ENCODE measurements around the gene PLA2G7. TPM values are rescaled to one million over a fixed set of nuclear protein-coding genes. Genes with fewer than 3 reads are reported as not detected.

The PLA2G7 gene
- total RNA-seq, 1 donor from 2014 or later: 1.8 TPM

GRCh38 chr6:46755865-46756264, 20.7 kb upstream of the PLA2G7 start:
- no peak for DNase-seq (ENCODE audit: low spot score)
- no peak overlapping the region for H3K27ac ChIP-seq

GRCh38 chr6:46751658-46752057, 16.5 kb upstream of the PLA2G7 start:
- H3K9me3 ChIP-seq (ENCODE audit: low read depth): no peaks in the 10 kb centered on the region
- peaks cover 12% of the 10 kb centered on the region for H3F3A ChIP-seq (ENCODE audit: low read depth)
- no peaks in the 10 kb centered on the region for H3K9me3 Mint-ChIP-seq
- no peak overlapping the region for H3K9ac ChIP-seq
- H3K36me3 ChIP-seq: no peaks in the 10 kb centered on the region
- no peak overlapping the region for H3K4me3 Mint-ChIP-seq
- no peaks in the 10 kb centered on the region for H3K79me2 ChIP-seq (ENCODE audit: low read depth)
- H3K27me3 Mint-ChIP-seq (ENCODE audit: insufficient read depth, low read depth): no peaks in the 10 kb centered on the region
- no peak overlapping the region for H3K27ac ChIP-seq
- no peak for DNase-seq (ENCODE audit: low spot score)
- H3K4me3 ChIP-seq: no peak overlapping the region
- H3K4me2 ChIP-seq: no peak overlapping the region
- TF ChIP-seq EZH2phosphoT487 (IDR thresholded peaks at IDR 0.05) (no peak), EZH2 (IDR thresholded peaks at IDR 0.05) (no peak), CTCF (IDR thresholded peaks at IDR 0.05) (no peak)
- H2AFZ ChIP-seq (replicated peaks): no peak overlapping the region
- no peak overlapping the region for H3K27ac Mint-ChIP-seq
- H3K27me3 ChIP-seq: no peaks in the 10 kb centered on the region
- H3K4me1 Mint-ChIP-seq: peaks cover 9% of the 10 kb centered on the region
- no peaks in the 10 kb centered on the region for H4K20me1 ChIP-seq (ENCODE audit: low read depth)
- H3K36me3 Mint-ChIP-seq: no peaks in the 10 kb centered on the region
- peaks cover 13% of the 10 kb centered on the region for H3K4me1 ChIP-seq

More at GRCh38 chr6:46755865-46756264, 20.7 kb upstream of the PLA2G7 start:
- Histone ChIP-seq H3K4me3 (no peak overlapping the region), H3K27me3 (no peaks in the 10 kb centered on the region), H2AFZ (replicated peaks) (no peak overlapping the region), H4K20me1 (ENCODE audit: low read depth) (no peaks in the 10 kb centered on the region), H3K9ac (no peak overlapping the region), H3K79me2 (ENCODE audit: low read depth) (no peaks in the 10 kb centered on the region), H3K36me3 (no peaks in the 10 kb centered on the region), H3F3A (ENCODE audit: low read depth) (no peaks in the 10 kb centered on the region), H3K4me2 (no peak overlapping the region), H3K4me1 (peaks cover 7% of the 10 kb centered on the region), H3K9me3 (ENCODE audit: low read depth) (no peaks in the 10 kb centered on the region)
- H3K4me1 Mint-ChIP-seq: no peaks in the 10 kb centered on the region
- no peak overlapping the region for H3K27ac Mint-ChIP-seq
- TF ChIP-seq EZH2 (IDR thresholded peaks at IDR 0.05) (no peak), EZH2phosphoT487 (IDR thresholded peaks at IDR 0.05) (no peak), CTCF (IDR thresholded peaks at IDR 0.05) (no peak)
- H3K27me3 Mint-ChIP-seq (ENCODE audit: insufficient read depth, low read depth): no peaks in the 10 kb centered on the region
- no peaks in the 10 kb centered on the region for H3K9me3 Mint-ChIP-seq
- no peak overlapping the region for H3K4me3 Mint-ChIP-seq
- H3K36me3 Mint-ChIP-seq: no peaks in the 10 kb centered on the region

- H3K4me3 Mint-ChIP-seq: no peak overlapping the region
- H3F3A ChIP-seq (ENCODE audit: low read depth): peaks cover 12% of the 10 kb centered on the region
- H3K27ac Mint-ChIP-seq: peak overlapping the region; percentile 24
- H3K9ac ChIP-seq: no peak overlapping the region
- peak; percentile 40 for DNase-seq (ENCODE audit: low spot score)
- H3K9me3 ChIP-seq (ENCODE audit: low read depth): no peaks in the 10 kb centered on the region
- no peaks in the 10 kb centered on the region for H3K79me2 ChIP-seq (ENCODE audit: low read depth)
- no peak for TF ChIP-seq EZH2 (IDR thresholded peaks at IDR 0.05)
- no peak for TF ChIP-seq EZH2phosphoT487 (IDR thresholded peaks at IDR 0.05)
- no peak for TF ChIP-seq CTCF (IDR thresholded peaks at IDR 0.05)
- H3K27ac ChIP-seq: peak overlapping the region; percentile 49
- no peaks in the 10 kb centered on the region for H3K27me3 ChIP-seq
- H3K4me3 ChIP-seq: no peak overlapping the region
- H3K4me1 Mint-ChIP-seq: peaks cover 9% of the 10 kb centered on the region
- peaks cover 12% of the 10 kb centered on the region for H3K4me1 ChIP-seq
- H3K27me3 Mint-ChIP-seq (ENCODE audit: insufficient read depth, low read depth): no peaks in the 10 kb centered on the region
- peak overlapping the region; percentile 52 for H3K4me2 ChIP-seq
- peak overlapping the region; percentile 88 for H2AFZ ChIP-seq (replicated peaks)
- no peaks in the 10 kb centered on the region for H3K36me3 ChIP-seq
- no peaks in the 10 kb centered on the region for H4K20me1 ChIP-seq (ENCODE audit: low read depth)
- no peaks in the 10 kb centered on the region for H3K9me3 Mint-ChIP-seq
- no peaks in the 10 kb centered on the region for H3K36me3 Mint-ChIP-seq
Measured at GRCh38 chr6:46749731-46750130, 14.6 kb upstream of the PLA2G7 start.

Measured in neural progenitor cell (in vitro differentiated cells).